ENCODE data around the gene IL1RAP.

Gene IL1RAP

GRCh38 chr3:190629088-190629487 is 115.2 kb downstream of the IL1RAP start:
- no peaks in the 10 kb centered on the region for H3K9me3 ChIP-seq (ENCODE audit: control insufficient read depth, low read length)
- H3K4me1 ChIP-seq (ENCODE audit: control insufficient read depth, insufficient read depth, low read length, poor library complexity, severe bottlenecking): no peaks in the 10 kb centered on the region
- no peak for DNase-seq
- no peaks in the 10 kb centered on the region for H3K36me3 ChIP-seq (ENCODE audit: control insufficient read depth, insufficient read depth, low read length)
- H3K27me3 ChIP-seq (replicated peaks; ENCODE audit: control insufficient read depth, insufficient read depth, low read length, poor library complexity, severe bottlenecking): no peaks in the 10 kb centered on the region
- H3K27ac ChIP-seq (ENCODE audit: insufficient read depth, low read length, poor library complexity, severe bottlenecking): no peak overlapping the region
- H3K4me3 ChIP-seq (ENCODE audit: insufficient read depth, low read depth, low read length, poor library complexity, severe bottlenecking): no peak overlapping the region

- H3K27ac ChIP-seq (ENCODE audit: insufficient read depth, low read length, poor library complexity, severe bottlenecking): no peak overlapping the region
- H3K27me3 ChIP-seq (replicated peaks; ENCODE audit: control insufficient read depth, insufficient read depth, low read length, poor library complexity, severe bottlenecking): no peaks in the 10 kb centered on the region
- no peaks in the 10 kb centered on the region for H3K4me1 ChIP-seq (ENCODE audit: control insufficient read depth, insufficient read depth, low read length, poor library complexity, severe bottlenecking)
- no peak overlapping the region for H3K4me3 ChIP-seq (ENCODE audit: insufficient read depth, low read depth, low read length, poor library complexity, severe bottlenecking)
- DNase-seq: no peak
- H3K9me3 ChIP-seq (ENCODE audit: control insufficient read depth, low read length): no peaks in the 10 kb centered on the region
- H3K36me3 ChIP-seq (ENCODE audit: control insufficient read depth, insufficient read depth, low read length): no peaks in the 10 kb centered on the region
Measured at GRCh38 chr3:190631295-190631694, 117.4 kb downstream of the IL1RAP start.

- H3K9me3 ChIP-seq (ENCODE audit: control insufficient read depth, low read length): no peaks in the 10 kb centered on the region
- H3K27me3 ChIP-seq (replicated peaks; ENCODE audit: control insufficient read depth, insufficient read depth, low read length, poor library complexity, severe bottlenecking): no peaks in the 10 kb centered on the region
- H3K4me3 ChIP-seq (ENCODE audit: insufficient read depth, low read depth, low read length, poor library complexity, severe bottlenecking): no peak overlapping the region
- DNase-seq: no peak
- H3K36me3 ChIP-seq (ENCODE audit: control insufficient read depth, insufficient read depth, low read length): no peaks in the 10 kb centered on the region
- H3K4me1 ChIP-seq (ENCODE audit: control insufficient read depth, insufficient read depth, low read length, poor library complexity, severe bottlenecking): no peaks in the 10 kb centered on the region
- no peak overlapping the region for H3K27ac ChIP-seq (ENCODE audit: insufficient read depth, low read length, poor library complexity, severe bottlenecking)
Measured at GRCh38 chr3:190641564-190641963, 127.7 kb downstream of the IL1RAP start.

GRCh38 chr3:190642016-190642415 is 128.1 kb downstream of the IL1RAP start:
- DNase-seq: no peak
- no peaks in the 10 kb centered on the region for H3K36me3 ChIP-seq (ENCODE audit: control insufficient read depth, insufficient read depth, low read length)
- no peaks in the 10 kb centered on the region for H3K4me1 ChIP-seq (ENCODE audit: control insufficient read depth, insufficient read depth, low read length, poor library complexity, severe bottlenecking)
- H3K27ac ChIP-seq (ENCODE audit: insufficient read depth, low read length, poor library complexity, severe bottlenecking): no peak overlapping the region
- no peak overlapping the region for H3K4me3 ChIP-seq (ENCODE audit: insufficient read depth, low read depth, low read length, poor library complexity, severe bottlenecking)
- no peaks in the 10 kb centered on the region for H3K27me3 ChIP-seq (replicated peaks; ENCODE audit: control insufficient read depth, insufficient read depth, low read length, poor library complexity, severe bottlenecking)
- H3K9me3 ChIP-seq (ENCODE audit: control insufficient read depth, low read length): no peaks in the 10 kb centered on the region

GRCh38 chr3:190644035-190644434 is 130.2 kb downstream of the IL1RAP start:
- no peaks in the 10 kb centered on the region for H3K36me3 ChIP-seq (ENCODE audit: control insufficient read depth, insufficient read depth, low read length)
- H3K4me1 ChIP-seq (ENCODE audit: control insufficient read depth, insufficient read depth, low read length, poor library complexity, severe bottlenecking): no peaks in the 10 kb centered on the region
- H3K27me3 ChIP-seq (replicated peaks; ENCODE audit: control insufficient read depth, insufficient read depth, low read length, poor library complexity, severe bottlenecking): no peaks in the 10 kb centered on the region
- no peak for DNase-seq
- no peak overlapping the region for H3K4me3 ChIP-seq (ENCODE audit: insufficient read depth, low read depth, low read length, poor library complexity, severe bottlenecking)
- H3K9me3 ChIP-seq (ENCODE audit: control insufficient read depth, low read length): no peaks in the 10 kb centered on the region
- H3K27ac ChIP-seq (ENCODE audit: insufficient read depth, low read length, poor library complexity, severe bottlenecking): no peak overlapping the region

GRCh38 chr3:190644766-190645165 is 130.9 kb downstream of the IL1RAP start:
- Histone ChIP-seq H3K9me3 (ENCODE audit: control insufficient read depth, low read length) (no peaks in the 10 kb centered on the region), H3K4me3 (ENCODE audit: insufficient read depth, low read depth, low read length, poor library complexity, severe bottlenecking) (no peak overlapping the region), H3K27me3 (replicated peaks; ENCODE audit: control insufficient read depth, insufficient read depth, low read length, poor library complexity, severe bottlenecking) (no peaks in the 10 kb centered on the region), H3K4me1 (ENCODE audit: control insufficient read depth, insufficient read depth, low read length, poor library complexity, severe bottlenecking) (no peaks in the 10 kb centered on the region), H3K27ac (ENCODE audit: insufficient read depth, low read length, poor library complexity, severe bottlenecking) (no peak overlapping the region), H3K36me3 (ENCODE audit: control insufficient read depth, insufficient read depth, low read length) (no peaks in the 10 kb centered on the region)
- no peak for DNase-seq

- H3K4me1 ChIP-seq (ENCODE audit: control insufficient read depth, insufficient read depth, low read length, poor library complexity, severe bottlenecking): no peaks in the 10 kb centered on the region
- H3K9me3 ChIP-seq (ENCODE audit: control insufficient read depth, low read length): no peaks in the 10 kb centered on the region
- H3K27me3 ChIP-seq (replicated peaks; ENCODE audit: control insufficient read depth, insufficient read depth, low read length, poor library complexity, severe bottlenecking): no peaks in the 10 kb centered on the region
- no peaks in the 10 kb centered on the region for H3K36me3 ChIP-seq (ENCODE audit: control insufficient read depth, insufficient read depth, low read length)
- DNase-seq: no peak
- no peak overlapping the region for H3K27ac ChIP-seq (ENCODE audit: insufficient read depth, low read length, poor library complexity, severe bottlenecking)
- H3K4me3 ChIP-seq (ENCODE audit: insufficient read depth, low read depth, low read length, poor library complexity, severe bottlenecking): no peak overlapping the region
Measured at GRCh38 chr3:190645932-190646460, 132.1 kb downstream of the IL1RAP start.

- no peak for DNase-seq
- H3K27ac ChIP-seq (ENCODE audit: insufficient read depth, low read length, poor library complexity, severe bottlenecking): no peak overlapping the region
- no peaks in the 10 kb centered on the region for H3K27me3 ChIP-seq (replicated peaks; ENCODE audit: control insufficient read depth, insufficient read depth, low read length, poor library complexity, severe bottlenecking)
- H3K4me3 ChIP-seq (ENCODE audit: insufficient read depth, low read depth, low read length, poor library complexity, severe bottlenecking): no peak overlapping the region
- no peaks in the 10 kb centered on the region for H3K36me3 ChIP-seq (ENCODE audit: control insufficient read depth, insufficient read depth, low read length)
- H3K4me1 ChIP-seq (ENCODE audit: control insufficient read depth, insufficient read depth, low read length, poor library complexity, severe bottlenecking): no peaks in the 10 kb centered on the region
- H3K9me3 ChIP-seq (ENCODE audit: control insufficient read depth, low read length): no peaks in the 10 kb centered on the region
Measured at GRCh38 chr3:190646996-190647395, 133.1 kb downstream of the IL1RAP start.

- H3K36me3 ChIP-seq (ENCODE audit: control insufficient read depth, insufficient read depth, low read length): no peaks in the 10 kb centered on the region
- H3K9me3 ChIP-seq (ENCODE audit: control insufficient read depth, low read length): no peaks in the 10 kb centered on the region
- H3K4me1 ChIP-seq (ENCODE audit: control insufficient read depth, insufficient read depth, low read length, poor library complexity, severe bottlenecking): no peaks in the 10 kb centered on the region
- no peak for DNase-seq
- H3K27ac ChIP-seq (ENCODE audit: insufficient read depth, low read length, poor library complexity, severe bottlenecking): no peak overlapping the region
- no peak overlapping the region for H3K4me3 ChIP-seq (ENCODE audit: insufficient read depth, low read depth, low read length, poor library complexity, severe bottlenecking)
- H3K27me3 ChIP-seq (replicated peaks; ENCODE audit: control insufficient read depth, insufficient read depth, low read length, poor library complexity, severe bottlenecking): no peaks in the 10 kb centered on the region
Measured at GRCh38 chr3:190655933-190656332, 142.0 kb downstream of the IL1RAP start.

- no peaks in the 10 kb centered on the region for H3K36me3 ChIP-seq (ENCODE audit: control insufficient read depth, insufficient read depth, low read length)
- no peaks in the 10 kb centered on the region for H3K9me3 ChIP-seq (ENCODE audit: control insufficient read depth, low read length)
- H3K27ac ChIP-seq (ENCODE audit: insufficient read depth, low read length, poor library complexity, severe bottlenecking): no peak overlapping the region
- H3K4me1 ChIP-seq (ENCODE audit: control insufficient read depth, insufficient read depth, low read length, poor library complexity, severe bottlenecking): no peaks in the 10 kb centered on the region
- DNase-seq: no peak
- no peak overlapping the region for H3K4me3 ChIP-seq (ENCODE audit: insufficient read depth, low read depth, low read length, poor library complexity, severe bottlenecking)
- H3K27me3 ChIP-seq (replicated peaks; ENCODE audit: control insufficient read depth, insufficient read depth, low read length, poor library complexity, severe bottlenecking): no peaks in the 10 kb centered on the region
Measured at GRCh38 chr3:190658106-190658505, 144.2 kb downstream of the IL1RAP start.

- Histone ChIP-seq H3K27me3 (replicated peaks; ENCODE audit: control insufficient read depth, insufficient read depth, low read length, poor library complexity, severe bottlenecking) (no peaks in the 10 kb centered on the region), H3K27ac (ENCODE audit: insufficient read depth, low read length, poor library complexity, severe bottlenecking) (no peak overlapping the region), H3K4me1 (ENCODE audit: control insufficient read depth, insufficient read depth, low read length, poor library complexity, severe bottlenecking) (no peaks in the 10 kb centered on the region), H3K9me3 (ENCODE audit: control insufficient read depth, low read length) (no peaks in the 10 kb centered on the region), H3K36me3 (ENCODE audit: control insufficient read depth, insufficient read depth, low read length) (no peaks in the 10 kb centered on the region), H3K4me3 (ENCODE audit: insufficient read depth, low read depth, low read length, poor library complexity, severe bottlenecking) (no peak overlapping the region)
- DNase-seq: no peak
Measured at GRCh38 chr3:190666821-190667220, 152.9 kb downstream of the IL1RAP start.

All from effector memory CD4-positive, alpha-beta T cell (primary cell).